ENCODE measurements around the gene ICOS.

Gene ICOS, protein sequence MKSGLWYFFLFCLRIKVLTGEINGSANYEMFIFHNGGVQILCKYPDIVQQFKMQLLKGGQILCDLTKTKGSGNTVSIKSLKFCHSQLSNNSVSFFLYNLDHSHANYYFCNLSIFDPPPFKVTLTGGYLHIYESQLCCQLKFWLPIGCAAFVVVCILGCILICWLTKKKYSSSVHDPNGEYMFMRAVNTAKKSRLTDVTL

GRCh38 chr2:203936535-203936934 lies at the start of gene ICOS:
TSS of gene ICOS (plus strand) at chr2:203936763. CDS start at chr2:203936815, 52 bp downstream.
- no peak for TF ChIP-seq POLR2A (IDR thresholded peaks at IDR 0.05; ENCODE audit: low read length)
- TF ChIP-seq GATA1 (IDR thresholded peaks at IDR 0.05; ENCODE audit: low read depth, low read length) = no peak
- no peak for DNase-seq

GRCh38 chr2:203887677-203888076 lies 48.9 kb upstream of the ICOS start:
- TF ChIP-seq GATA1 (IDR thresholded peaks at IDR 0.05; ENCODE audit: low read depth, low read length) (no peak), POLR2A (IDR thresholded peaks at IDR 0.05; ENCODE audit: low read length) (no peak)
- no peak for DNase-seq

- DNase-seq = no peak
- TF ChIP-seq GATA1 (IDR thresholded peaks at IDR 0.05; ENCODE audit: low read depth, low read length) (no peak), POLR2A (IDR thresholded peaks at IDR 0.05; ENCODE audit: low read length) (no peak)
Observed at GRCh38 chr2:203889542-203889941, 47.0 kb upstream of the ICOS start.

GRCh38 chr2:203889944-203890343 lies 46.6 kb upstream of the ICOS start:
- TF ChIP-seq POLR2A (IDR thresholded peaks at IDR 0.05; ENCODE audit: low read length) = no peak
- no peak for TF ChIP-seq GATA1 (IDR thresholded peaks at IDR 0.05; ENCODE audit: low read depth, low read length)
- no peak for DNase-seq

GRCh38 chr2:203890733-203891132 lies 45.8 kb upstream of the ICOS start:
- no peak for DNase-seq
- TF ChIP-seq POLR2A (IDR thresholded peaks at IDR 0.05; ENCODE audit: low read length) (no peak), GATA1 (IDR thresholded peaks at IDR 0.05; ENCODE audit: low read depth, low read length) (no peak)

DNA sequence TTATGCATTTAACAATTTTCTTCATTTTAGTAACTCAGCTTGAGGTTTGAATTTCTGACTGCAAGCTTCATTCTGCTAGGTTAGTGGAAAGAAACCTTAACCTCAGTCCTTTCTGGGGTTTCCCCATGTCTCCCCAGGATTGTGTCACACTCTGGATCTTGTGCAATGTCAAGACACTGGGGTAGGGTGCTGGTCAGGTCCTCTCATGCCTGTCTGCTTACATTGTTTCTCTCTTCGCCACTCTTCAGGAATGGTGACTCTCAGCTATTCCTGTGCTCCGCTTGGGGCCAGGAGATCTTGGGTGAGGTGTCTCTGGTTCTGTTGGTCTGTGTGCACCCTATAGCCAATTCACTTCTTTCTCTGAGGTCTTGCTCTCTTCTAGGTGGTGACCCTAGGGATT lies 45.1 kb upstream of the ICOS start:
- no peak for DNase-seq
- TF ChIP-seq GATA1 (IDR thresholded peaks at IDR 0.05; ENCODE audit: low read depth, low read length) (no peak), POLR2A (IDR thresholded peaks at IDR 0.05; ENCODE audit: low read length) (no peak)

GRCh38 chr2:203892207-203892606 lies 44.4 kb upstream of the ICOS start:
- no peak for DNase-seq
- no peak for TF ChIP-seq POLR2A (IDR thresholded peaks at IDR 0.05; ENCODE audit: low read length)
- no peak for TF ChIP-seq GATA1 (IDR thresholded peaks at IDR 0.05; ENCODE audit: low read depth, low read length)

DNA sequence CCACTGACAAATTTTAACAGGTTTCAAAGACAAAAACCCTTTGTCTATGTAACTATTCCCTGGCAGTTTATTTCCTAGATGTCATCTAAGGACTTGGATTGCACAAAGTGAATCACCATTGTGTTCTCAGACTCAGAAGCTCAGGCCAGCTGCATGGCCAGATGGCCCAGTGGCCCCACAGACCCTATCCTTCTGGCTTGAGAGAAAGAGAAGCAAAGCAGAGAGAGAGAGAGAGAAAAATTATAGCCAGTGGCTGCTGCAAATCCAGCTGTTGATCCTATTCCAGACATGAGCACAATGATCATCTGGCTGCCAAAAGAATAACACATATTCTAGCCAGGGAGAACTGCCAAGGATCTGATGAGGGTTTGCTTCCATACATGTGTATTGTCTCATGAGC lies 43.2 kb upstream of the ICOS start:
- TF ChIP-seq GATA1 (IDR thresholded peaks at IDR 0.05; ENCODE audit: low read depth, low read length) = no peak
- TF ChIP-seq POLR2A (IDR thresholded peaks at IDR 0.05; ENCODE audit: low read length) = no peak
- DNase-seq = no peak

DNA sequence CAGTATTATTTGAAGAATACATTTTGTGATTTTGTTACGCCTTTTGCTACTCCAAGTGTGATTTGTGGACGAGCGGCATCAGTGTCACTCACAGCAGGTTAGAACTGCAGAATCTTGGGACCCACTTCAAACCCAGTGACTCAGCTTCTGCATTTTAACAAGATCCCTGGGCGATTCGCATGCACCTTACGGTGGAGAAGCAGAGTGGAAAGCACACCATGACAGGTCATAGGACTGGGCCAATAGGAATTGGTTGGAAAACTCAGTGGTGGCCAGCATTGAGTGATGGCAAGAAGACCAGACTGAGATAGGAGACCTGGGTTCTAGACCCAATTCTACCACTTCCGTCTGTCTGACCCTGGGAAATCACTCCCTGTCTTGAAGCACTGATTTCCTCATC lies 42.7 kb upstream of the ICOS start:
- TF ChIP-seq POLR2A (IDR thresholded peaks at IDR 0.05; ENCODE audit: low read length) (no peak), GATA1 (IDR thresholded peaks at IDR 0.05; ENCODE audit: low read depth, low read length) (no peak)
- DNase-seq = no peak

GRCh38 chr2:203894262-203894661 lies 42.3 kb upstream of the ICOS start:
- no peak for DNase-seq
- TF ChIP-seq POLR2A (IDR thresholded peaks at IDR 0.05; ENCODE audit: low read length) = no peak
- no peak for TF ChIP-seq GATA1 (IDR thresholded peaks at IDR 0.05; ENCODE audit: low read depth, low read length)

DNA sequence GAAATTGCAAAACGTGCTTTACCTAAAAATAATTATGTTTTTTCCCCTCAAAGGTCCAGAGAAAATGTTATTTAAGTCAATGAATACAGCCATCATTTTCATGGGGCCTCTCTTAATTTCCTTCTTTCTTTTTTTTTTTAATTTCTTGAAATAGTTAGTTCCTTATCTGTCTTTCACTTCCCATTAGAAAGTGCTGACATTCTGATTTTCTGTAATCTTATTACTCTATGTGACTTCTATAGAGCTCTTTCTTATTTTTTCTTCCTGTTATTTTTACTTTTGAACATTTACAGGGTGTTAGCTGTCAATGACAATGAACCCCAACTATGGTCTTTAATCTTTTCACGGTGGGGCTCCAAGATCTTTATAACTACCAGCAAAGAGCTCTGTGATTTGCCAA lies 39.0 kb upstream of the ICOS start:
- DNase-seq = no peak

DNA sequence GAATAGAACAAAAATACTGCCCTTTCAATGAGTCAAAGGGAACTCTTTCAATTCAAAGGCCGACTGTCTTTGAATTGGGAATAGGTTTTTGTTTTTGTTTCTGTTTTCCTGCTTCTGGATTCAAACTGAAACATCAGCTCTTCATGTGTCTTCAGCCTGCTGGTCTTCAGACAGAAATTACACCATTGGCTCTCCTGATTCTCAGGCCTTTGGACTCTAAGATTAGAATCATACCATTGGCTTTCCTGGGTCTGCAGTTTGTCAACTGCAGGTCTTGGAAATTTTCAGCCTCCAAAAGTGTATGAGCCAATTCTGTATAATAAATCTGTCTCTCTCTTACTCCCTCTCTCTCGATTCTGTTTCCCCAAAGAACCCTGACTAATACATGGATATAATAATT lies 37.9 kb upstream of the ICOS start:
- no peak for TF ChIP-seq POLR2A (IDR thresholded peaks at IDR 0.05; ENCODE audit: low read length)
- no peak for TF ChIP-seq GATA1 (IDR thresholded peaks at IDR 0.05; ENCODE audit: low read depth, low read length)
- no peak for DNase-seq

More for the DNA sequence above, 39.0 kb upstream of the ICOS start:
- TF ChIP-seq POLR2A (IDR thresholded peaks at IDR 0.05; ENCODE audit: low read length) = no peak
- TF ChIP-seq GATA1 (IDR thresholded peaks at IDR 0.05; ENCODE audit: low read depth, low read length) = no peak

GRCh38 chr2:203900253-203900652 lies 36.3 kb upstream of the ICOS start:
- TF ChIP-seq POLR2A (IDR thresholded peaks at IDR 0.05; ENCODE audit: low read length) (no peak), GATA1 (IDR thresholded peaks at IDR 0.05; ENCODE audit: low read depth, low read length) (no peak)

GRCh38 chr2:203904022-203904421 lies 32.5 kb upstream of the ICOS start:
- TF ChIP-seq GATA1 (IDR thresholded peaks at IDR 0.05; ENCODE audit: low read depth, low read length) = no peak
- DNase-seq = no peak

More at GRCh38 chr2:203900253-203900652, 36.3 kb upstream of the ICOS start:
- DNase-seq = no peak

DNA sequence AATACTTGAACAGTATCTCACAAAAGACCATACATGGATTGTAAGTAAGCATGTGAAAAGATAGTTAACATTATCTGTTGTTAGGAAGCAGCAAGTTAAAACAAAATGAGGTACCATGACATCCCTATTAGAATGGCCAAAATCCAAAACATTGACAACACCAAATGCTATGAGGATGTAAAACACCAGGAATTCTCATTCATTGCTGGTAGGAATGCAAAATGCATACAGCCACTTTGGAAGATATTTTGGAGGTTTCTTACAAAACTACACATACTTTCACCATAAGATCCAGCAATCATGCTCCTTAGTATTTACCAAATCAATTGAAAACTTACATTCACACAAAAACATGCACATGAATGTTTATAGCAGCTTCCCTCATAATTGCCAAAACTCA lies 30.9 kb upstream of the ICOS start:
- no peak for DNase-seq

More for the DNA sequence above, 30.9 kb upstream of the ICOS start:
- TF ChIP-seq GATA1 (IDR thresholded peaks at IDR 0.05; ENCODE audit: low read depth, low read length) (no peak), POLR2A (IDR thresholded peaks at IDR 0.05; ENCODE audit: low read length) (no peak)
